GM18502 (cell line): Measurements from ENCODE around the gene TRIP10.
"Not testable (repeated sequence)": the region's sequence is repeated elsewhere in the genome, so short reads cannot be mapped to it uniquely, and the experiment has no call there.

ENCODE experiments used
- ATAC-seq: cut with Tn5 transposase; IDR thresholded peaks from one replicate; pipeline ENCODE4 v1.9.1; 2021; ENCODE audit warnings: mild to moderate bottlenecking; ENCODE audit not compliant: unreplicated experiment, poor library complexity

Gene TRIP10

DNA sequence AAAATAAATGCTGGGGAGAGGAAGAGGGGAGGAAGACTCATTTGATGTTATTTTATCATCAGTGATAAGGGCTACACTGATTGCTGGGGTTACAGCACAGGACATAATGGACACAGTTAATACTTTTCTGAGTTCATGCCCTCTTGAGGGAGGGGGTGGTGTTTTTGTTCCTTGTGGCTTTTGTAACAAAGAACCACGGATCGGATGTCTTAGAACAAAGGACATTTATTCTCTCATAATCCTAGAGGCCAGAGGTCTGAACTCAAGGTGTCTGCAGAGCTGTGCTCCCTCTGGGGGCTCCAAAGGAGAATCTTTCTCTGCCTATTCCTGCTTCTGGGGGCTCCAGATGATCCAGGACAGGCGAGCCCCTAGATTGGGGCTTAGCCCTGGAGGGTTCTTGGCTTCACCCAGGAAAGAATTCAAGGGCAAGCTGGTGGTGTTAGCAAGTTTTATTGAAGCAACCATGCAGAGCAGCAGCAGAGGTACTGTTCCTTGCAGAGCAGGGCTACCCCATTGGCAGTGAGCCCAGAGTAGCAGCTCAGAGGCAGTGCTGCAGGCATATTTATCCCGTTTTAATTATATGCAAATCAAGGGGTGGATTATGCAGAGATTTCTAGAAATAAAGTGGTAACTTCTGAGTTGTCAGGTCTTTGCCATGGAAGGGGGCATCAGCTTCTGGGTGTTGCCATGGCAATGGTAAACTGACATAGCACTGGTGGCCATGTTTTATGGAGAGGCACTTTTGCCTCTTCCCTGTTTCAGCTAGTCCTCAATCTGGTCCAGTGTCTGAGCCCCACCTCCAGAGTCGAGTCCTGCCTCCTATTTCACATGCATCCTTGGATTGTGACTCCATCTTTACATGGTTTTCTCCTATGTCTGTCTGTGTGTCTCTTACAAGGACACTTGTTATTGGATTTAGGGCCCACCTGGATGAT lies 51.0 kb downstream of the TRIP10 start:
- no peak for ATAC-seq

DNA sequence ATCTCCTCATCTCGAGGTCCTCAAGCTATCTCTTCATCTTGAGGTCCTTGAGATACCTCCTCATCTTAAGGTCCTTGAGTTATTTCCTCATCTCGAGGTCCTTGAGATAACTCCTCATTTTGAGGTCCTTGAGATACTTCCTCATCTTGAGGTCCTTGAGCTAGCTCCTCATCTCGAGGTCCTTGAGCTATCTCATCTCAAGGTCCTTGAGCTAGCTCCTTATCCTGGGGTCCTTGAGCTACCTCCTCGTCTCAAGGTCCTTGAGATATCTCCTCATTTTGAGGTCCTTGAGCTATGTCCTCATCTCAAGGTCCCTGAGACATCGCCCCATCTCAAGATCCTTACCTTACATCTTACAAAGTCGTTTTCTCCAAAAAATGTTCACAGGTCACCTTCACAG lies 51.8 kb downstream of the TRIP10 start:
- ATAC-seq: no peak

DNA sequence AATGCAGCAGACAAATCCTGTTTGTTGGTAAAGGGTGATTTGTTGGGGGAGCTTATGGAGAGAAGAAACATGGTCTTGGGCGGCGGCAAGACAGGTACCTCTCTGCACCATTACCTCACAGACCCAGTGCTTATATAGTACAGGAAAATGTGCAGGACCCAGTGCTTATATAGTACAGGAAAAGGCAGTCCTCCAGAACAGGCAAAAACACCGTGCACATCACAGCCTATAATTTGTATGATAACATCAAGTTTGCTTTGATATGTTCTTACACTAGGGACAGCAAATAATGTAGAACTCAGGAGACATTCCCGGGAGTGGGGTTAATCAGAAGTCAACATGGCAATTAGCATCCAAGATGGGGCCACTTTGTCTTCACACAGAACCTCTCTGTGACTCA lies 53.9 kb downstream of the TRIP10 start:
- no peak for ATAC-seq

DNA sequence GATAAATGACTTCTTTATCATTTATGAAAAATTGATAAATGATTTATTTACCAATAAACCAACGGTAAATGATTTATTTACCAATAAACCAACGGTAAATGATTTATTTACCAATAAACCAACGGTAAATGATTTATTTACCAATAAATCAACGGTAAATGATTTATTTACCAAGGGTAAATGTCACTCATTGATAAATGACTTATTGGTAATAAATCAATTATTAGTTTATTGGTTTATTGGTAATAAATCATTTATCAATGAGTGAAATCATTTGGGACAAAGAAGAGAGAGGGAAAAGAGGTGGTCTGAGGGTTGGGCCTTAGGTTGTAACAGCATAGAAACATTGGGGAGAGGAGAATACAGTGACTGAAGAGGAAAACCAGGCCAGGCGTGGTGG lies 54.5 kb downstream of the TRIP10 start:
- ATAC-seq: no peak

GRCh38 chr19:6794686-6795431 lies 55.4 kb downstream of the TRIP10 start:
- ATAC-seq: no peak

- no peak for ATAC-seq
These were observed 56.8 kb downstream of the TRIP10 start for GRCh38 chr19:6796278-6796677.

DNA sequence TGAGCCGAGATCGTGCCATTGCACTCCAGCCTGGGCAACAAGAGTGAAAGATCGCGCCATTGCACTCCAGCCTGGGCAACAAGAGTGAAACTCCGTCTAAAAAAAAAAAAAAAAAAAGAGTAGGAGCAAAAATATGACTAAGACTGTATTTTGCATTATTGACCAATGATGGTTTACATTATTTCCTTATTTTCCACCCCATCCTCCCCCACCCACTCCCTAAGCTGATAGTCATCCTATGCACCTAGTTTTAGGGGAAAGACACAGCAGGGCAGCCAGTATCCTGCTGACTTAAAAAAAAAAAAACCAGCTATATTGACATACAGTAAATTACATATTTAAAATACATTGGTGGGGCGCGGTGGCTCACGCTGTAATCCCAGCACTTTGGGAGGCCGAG lies 58.2 kb downstream of the TRIP10 start:
- ATAC-seq: no peak

- not testable (repeated sequence) for ATAC-seq
These were observed 60.8 kb downstream of the TRIP10 start for GRCh38 chr19:6800160-6800790.

- ATAC-seq: no peak
These were observed 61.6 kb downstream of the TRIP10 start for GRCh38 chr19:6800991-6801484.
